Panc1 (cell line): ENCODE measurements around the gene NOS1AP. TPM values are rescaled to one million over a fixed set of nuclear protein-coding genes. Genes with fewer than 3 reads are reported as not detected.
A peak's percentile ranks its signal among the peaks of the same experiment; 100 is the strongest.

Source experiments
- ATAC-seq: fragments of 200-7000 bp; cut with Tn5 transposase; 2 replicates; pipeline ENCODE4 v1.9.1; 2020; ENCODE audit warnings: mild to moderate bottlenecking, moderate library complexity
- BruUV-seq: library from RNA; stranded (reverse); fragments of 400-500 nt; replicated peaks from 2 replicates; lab custom pipeline; 2021; lab: Mats Ljungman, UMichigan
- CTCF ChIA-PET: fragments of 300-600 bp; sonication (Branson Sonifier 250); formaldehyde crosslinking; loops from one replicate; lab custom pipeline; 2022; ENCODE audit warnings: antibody characterized with exemption; lab: Charles Lee
- POLR2A ChIA-PET: fragments of 300-600 bp; sonication (Branson Sonifier 250); formaldehyde crosslinking; loops from one replicate; lab custom pipeline; 2022; ENCODE audit warnings: antibody characterized with exemption; lab: Charles Lee
- DNase-seq: peaks from one replicate; pipeline ENCODE4 v3.0.0-alpha.2; 2010; ENCODE audit warnings: low read depth, low spot score
- H3K27ac ChIP-seq: 2 replicates; pipeline ENCODE4 v1.5.1; 2011; ENCODE audit warnings: mild to moderate bottlenecking, low read length, inconsistent platforms
- H3K27me3 ChIP-seq: fragments of 200-500 bp; sonication (Bioruptor generic); 2 replicates; pipeline ENCODE4 v1.6.0; 2014; ENCODE audit warnings: low read length, inconsistent platforms; ENCODE audit not compliant: control insufficient read depth, insufficient read depth
- H3K36me3 ChIP-seq: fragments of 200-500 bp; sonication (Bioruptor generic); 2 replicates; pipeline ENCODE4 v1.5.1; 2014; ENCODE audit warnings: inconsistent platforms, mild to moderate bottlenecking, low read length, moderate library complexity; ENCODE audit not compliant: control insufficient read depth, insufficient read depth
- H3K4me1 ChIP-seq: 2 replicates; pipeline ENCODE4 v1.5.1; 2011; ENCODE audit warnings: inconsistent platforms, mild to moderate bottlenecking, low read length, moderate library complexity; ENCODE audit not compliant: control insufficient read depth, insufficient read depth
- H3K4me3 ChIP-seq, 2 experiments: 2 replicates each; pipeline ENCODE4 v1.5.1; 2011 to 2012; ENCODE audit warnings: low read depth in 2 of 2, low read length in 2 of 2, mild to moderate bottlenecking in 2 of 2, inconsistent platforms in 1 of 2, moderate library complexity in 1 of 2
- H3K9me3 ChIP-seq: fragments of 200-500 bp; sonication (Bioruptor generic); 2 replicates; pipeline ENCODE4 v1.5.1; 2014; ENCODE audit warnings: low read depth, mild to moderate bottlenecking, inconsistent platforms, low read length, moderate library complexity; ENCODE audit not compliant: control insufficient read depth, insufficient read depth
- POLR2AphosphoS5 ChIP-seq: IDR thresholded peaks from 2 replicates; pipeline ENCODE4 v1.6.1; 2012; ENCODE audit warnings: mild to moderate bottlenecking, low read depth, low read length, moderate library complexity
- SIN3A ChIP-seq: IDR thresholded peaks from 2 replicates; pipeline ENCODE4 v1.6.1; 2012; ENCODE audit warnings: low read depth, mild to moderate bottlenecking, low read length, moderate library complexity, borderline replicate concordance; ENCODE audit not compliant: insufficient read depth
- TCF7L2 ChIP-seq: IDR thresholded peaks from 2 replicates; pipeline ENCODE4 v1.6.1; 2011; ENCODE audit warnings: mild to moderate bottlenecking, low read depth, low read length, inconsistent platforms
- in situ Hi-C: cut with HindIII; loops from 2 replicates; pipeline ENCODE4 v1.10.0; 2016; ENCODE audit warnings: low sequenced_read_pairs, low pct_unique_long_range_greater_than_20kb
- intact Hi-C: fragments of 100-400 bp; cut with micrococcal nuclease; formaldehyde crosslinking; loops from one replicate; pipeline ENCODE4 v1.10.0; 2022; ENCODE audit not compliant: unreplicated experiment
- total RNA-seq: library from RNA; stranded (reverse); gene quantifications from one replicate; pipeline ENCODE4 v1.2.1, GENCODE V29; 2021; ENCODE audit not compliant: unreplicated experiment
- TF ChIP-seq, protein P1 (sequence below), 2 experiments: IDR thresholded peaks; 2 replicates each; pipeline ENCODE4 v1.6.1; 2011 to 2012; ENCODE audit warnings: low read depth in 2 of 2, control low read depth in 1 of 2, low read length in 1 of 2, mild to moderate bottlenecking in 1 of 2, moderate library complexity in 1 of 2; ENCODE audit not compliant: insufficient read depth in 1 of 2
- TF ChIP-seq, protein P2 (sequence below): fragments of 450-650 bp; IDR thresholded peaks from 2 replicates; pipeline ENCODE4 v1.5.1; 2017; ENCODE audit warnings: mild to moderate bottlenecking

The NOS1AP gene
- total RNA-seq, 1 experiment from 2014 or later = 27.9 TPM

DNA sequence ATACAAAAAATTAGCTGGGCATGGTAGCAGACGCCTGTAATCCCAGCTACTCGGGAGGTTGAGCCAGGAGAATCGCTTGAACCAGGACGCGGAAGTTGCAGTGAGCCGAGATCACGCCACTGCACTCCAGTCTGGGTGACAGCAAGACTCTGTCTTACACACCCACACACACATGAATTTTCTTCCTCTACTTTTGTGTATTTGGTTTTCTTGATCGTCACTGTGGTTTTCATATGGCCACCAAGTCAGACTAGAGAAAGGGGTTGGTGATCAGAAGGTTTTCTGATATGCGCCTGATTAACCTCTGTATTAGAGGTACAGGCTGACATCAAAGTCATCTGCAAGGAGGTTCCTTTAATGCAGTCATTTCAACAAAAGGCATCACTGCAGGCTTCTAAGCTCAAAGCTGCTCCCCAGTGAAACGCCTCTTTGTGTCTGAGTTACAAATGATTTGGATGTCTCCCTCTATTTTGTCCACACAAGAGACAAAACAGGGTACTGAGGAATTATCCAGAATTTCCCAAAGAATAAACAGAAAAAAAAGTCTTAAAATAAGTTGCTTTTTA, 331.4 kb downstream of the NOS1AP start:
- ChIA-PET POLR2A (no interaction called here), CTCF (no interaction called here)
- no peak overlapping the region for H3K27ac ChIP-seq
- no peaks in the 10 kb centered on the region for H3K9me3 ChIP-seq
- H3K27me3 ChIP-seq = peaks cover 4% of the 10 kb centered on the region; the same call in 1 of the 2 replicates
- no peaks in the 10 kb centered on the region for H3K36me3 ChIP-seq
- ATAC-seq (no peak), DNase-seq (no peak)
- no peaks in the 10 kb centered on the region for H3K4me1 ChIP-seq
- no peak for TF ChIP-seq POLR2AphosphoS5
- TF ChIP-seq, protein P1, sequence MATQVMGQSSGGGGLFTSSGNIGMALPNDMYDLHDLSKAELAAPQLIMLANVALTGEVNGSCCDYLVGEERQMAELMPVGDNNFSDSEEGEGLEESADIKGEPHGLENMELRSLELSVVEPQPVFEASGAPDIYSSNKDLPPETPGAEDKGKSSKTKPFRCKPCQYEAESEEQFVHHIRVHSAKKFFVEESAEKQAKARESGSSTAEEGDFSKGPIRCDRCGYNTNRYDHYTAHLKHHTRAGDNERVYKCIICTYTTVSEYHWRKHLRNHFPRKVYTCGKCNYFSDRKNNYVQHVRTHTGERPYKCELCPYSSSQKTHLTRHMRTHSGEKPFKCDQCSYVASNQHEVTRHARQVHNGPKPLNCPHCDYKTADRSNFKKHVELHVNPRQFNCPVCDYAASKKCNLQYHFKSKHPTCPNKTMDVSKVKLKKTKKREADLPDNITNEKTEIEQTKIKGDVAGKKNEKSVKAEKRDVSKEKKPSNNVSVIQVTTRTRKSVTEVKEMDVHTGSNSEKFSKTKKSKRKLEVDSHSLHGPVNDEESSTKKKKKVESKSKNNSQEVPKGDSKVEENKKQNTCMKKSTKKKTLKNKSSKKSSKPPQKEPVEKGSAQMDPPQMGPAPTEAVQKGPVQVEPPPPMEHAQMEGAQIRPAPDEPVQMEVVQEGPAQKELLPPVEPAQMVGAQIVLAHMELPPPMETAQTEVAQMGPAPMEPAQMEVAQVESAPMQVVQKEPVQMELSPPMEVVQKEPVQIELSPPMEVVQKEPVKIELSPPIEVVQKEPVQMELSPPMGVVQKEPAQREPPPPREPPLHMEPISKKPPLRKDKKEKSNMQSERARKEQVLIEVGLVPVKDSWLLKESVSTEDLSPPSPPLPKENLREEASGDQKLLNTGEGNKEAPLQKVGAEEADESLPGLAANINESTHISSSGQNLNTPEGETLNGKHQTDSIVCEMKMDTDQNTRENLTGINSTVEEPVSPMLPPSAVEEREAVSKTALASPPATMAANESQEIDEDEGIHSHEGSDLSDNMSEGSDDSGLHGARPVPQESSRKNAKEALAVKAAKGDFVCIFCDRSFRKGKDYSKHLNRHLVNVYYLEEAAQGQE (IDR thresholded peaks at IDR 0.05; ENCODE audit: insufficient read depth in 1 of 2, low read depth in 2 of 2, low read length in 1 of 2) = no peak
- TF ChIP-seq SIN3A = no peak
- no peak for TF ChIP-seq TCF7L2
- TF ChIP-seq, protein P2, sequence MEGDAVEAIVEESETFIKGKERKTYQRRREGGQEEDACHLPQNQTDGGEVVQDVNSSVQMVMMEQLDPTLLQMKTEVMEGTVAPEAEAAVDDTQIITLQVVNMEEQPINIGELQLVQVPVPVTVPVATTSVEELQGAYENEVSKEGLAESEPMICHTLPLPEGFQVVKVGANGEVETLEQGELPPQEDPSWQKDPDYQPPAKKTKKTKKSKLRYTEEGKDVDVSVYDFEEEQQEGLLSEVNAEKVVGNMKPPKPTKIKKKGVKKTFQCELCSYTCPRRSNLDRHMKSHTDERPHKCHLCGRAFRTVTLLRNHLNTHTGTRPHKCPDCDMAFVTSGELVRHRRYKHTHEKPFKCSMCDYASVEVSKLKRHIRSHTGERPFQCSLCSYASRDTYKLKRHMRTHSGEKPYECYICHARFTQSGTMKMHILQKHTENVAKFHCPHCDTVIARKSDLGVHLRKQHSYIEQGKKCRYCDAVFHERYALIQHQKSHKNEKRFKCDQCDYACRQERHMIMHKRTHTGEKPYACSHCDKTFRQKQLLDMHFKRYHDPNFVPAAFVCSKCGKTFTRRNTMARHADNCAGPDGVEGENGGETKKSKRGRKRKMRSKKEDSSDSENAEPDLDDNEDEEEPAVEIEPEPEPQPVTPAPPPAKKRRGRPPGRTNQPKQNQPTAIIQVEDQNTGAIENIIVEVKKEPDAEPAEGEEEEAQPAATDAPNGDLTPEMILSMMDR = no peak
- in situ Hi-C loops = no loop called here
- intact Hi-C loops = no loop called here
- H3K4me3 ChIP-seq = no peak overlapping the region
- no TSS peak for BruUV-seq

DNA sequence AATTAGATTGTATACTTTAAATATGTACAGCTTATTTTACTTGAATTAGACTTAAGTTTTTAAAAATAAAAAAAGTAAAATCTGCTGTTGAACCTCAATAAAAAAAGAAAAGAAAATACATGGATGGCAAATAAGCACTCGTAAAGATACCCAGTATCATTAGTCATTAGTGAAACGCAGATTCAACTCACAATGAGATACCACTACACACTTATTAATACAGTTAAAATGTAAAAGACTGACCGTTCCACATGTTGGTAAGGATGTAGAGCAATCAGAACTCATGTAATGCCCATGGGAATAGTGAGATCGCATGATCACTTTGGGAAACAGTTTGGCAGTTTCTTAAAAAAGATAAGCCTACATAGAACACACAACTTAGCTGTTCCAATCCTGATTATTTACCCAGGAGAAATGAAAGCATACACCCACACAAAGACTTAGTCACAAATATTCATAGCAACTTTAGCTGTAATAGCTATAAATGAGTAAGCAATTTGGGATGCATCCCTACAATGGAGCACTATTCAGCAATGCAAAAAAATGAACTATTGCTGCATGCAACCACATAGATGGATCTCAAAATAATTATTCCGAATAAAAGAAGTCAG, 335.2 kb downstream of the NOS1AP start:
- H3K4me1 ChIP-seq = no peaks in the 10 kb centered on the region
- no peak overlapping the region for H3K27ac ChIP-seq
- peak; percentile 34; the same call in 1 of the 2 replicates for ATAC-seq
- no peak overlapping the region for H3K4me3 ChIP-seq
- BruUV-seq = no TSS peak
- intact Hi-C loops (no loop called here), in situ Hi-C loops (no loop called here)
- POLR2A ChIA-PET = no interaction called here
- H3K27me3 ChIP-seq = no peaks in the 10 kb centered on the region
- no peaks in the 10 kb centered on the region for H3K36me3 ChIP-seq
- H3K9me3 ChIP-seq = no peaks in the 10 kb centered on the region
- TF ChIP-seq POLR2AphosphoS5 (no peak), TCF7L2 (no peak)
- TF ChIP-seq, protein P1 (IDR thresholded peaks at IDR 0.05; ENCODE audit: insufficient read depth in 1 of 2, low read depth in 2 of 2, low read length in 1 of 2) = no peak
- TF ChIP-seq, protein P2 = no peak
- no peak for DNase-seq
- CTCF ChIA-PET = no interaction called here
